ENCODE data around the gene HERC3. TPM values are rescaled to one million over a fixed set of nuclear protein-coding genes. Genes with fewer than 3 reads are reported as not detected.

Gene HERC3
- total and polyA plus RNA-seq, 12 donors, result 3.4 to 40.1 (median 26.5) TPM

- H3K36me3 ChIP-seq (replicated peaks in 1 of 2), result peaks cover 0 to 24% of the 10 kb centered on the region in 2 donors
- peak in 3 of 7 donors; percentile 15 to 68 (median 20) for DNase-seq
- H3K27me3 ChIP-seq, result no peaks in the 10 kb centered on the region
- 42 to 65% (median 44%) methylated on average over 14 of the region's 14 CpGs for WGBS, 4 donors
- H3K9me3 ChIP-seq (replicated peaks in 1 of 3), result no peaks in the 10 kb centered on the region
- TF ChIP-seq POLR2A (IDR thresholded peaks at IDR 0.05), result no peak
- no peak for TF ChIP-seq CTCF (IDR thresholded peaks at IDR 0.05)
- no peak overlapping the region for H3K4me3 ChIP-seq
- peak overlapping the region in 2 of 5 donors; percentile 41 to 47 for H3K27ac ChIP-seq
- peaks cover 26 to 38% of the 10 kb centered on the region in 2 donors for H3K4me1 ChIP-seq (replicated peaks in 1 of 2)
- intact Hi-C loops (cut with DNase I), result no loop called here
These were observed 145.1 kb downstream of the HERC3 start for GRCh38 chr4:88737307-88737941.

GRCh38 chr4:88738180-88738579 is 145.9 kb downstream of the HERC3 start:
- 84 to 89% (median 89%) methylated on average over 4 of the region's 4 CpGs for WGBS, 4 donors

GRCh38 chr4:88742561-88742960 is 150.3 kb downstream of the HERC3 start:
- 62 to 77% (median 65%) methylated on average over 2 of the region's 2 CpGs for WGBS, 4 donors
- intact Hi-C loops (cut with DNase I), result no loop called here
- TF ChIP-seq CTCF (IDR thresholded peaks at IDR 0.05), result no peak
- TF ChIP-seq POLR2A (IDR thresholded peaks at IDR 0.05), result no peak
- H3K4me3 ChIP-seq, result no peak overlapping the region
- H3K9me3 ChIP-seq (replicated peaks in 1 of 3), result no peaks in the 10 kb centered on the region
- H3K27ac ChIP-seq, result no peak overlapping the region
- no peaks in the 10 kb centered on the region for H3K27me3 ChIP-seq
- H3K36me3 ChIP-seq (replicated peaks in 1 of 2), result peaks cover 0 to 28% of the 10 kb centered on the region in 2 donors
- H3K4me1 ChIP-seq (replicated peaks in 1 of 2), result peaks cover 20 to 22% of the 10 kb centered on the region in 2 donors
- no peak for DNase-seq

More at GRCh38 chr4:88738180-88738579, 145.9 kb downstream of the HERC3 start:
- Histone ChIP-seq H3K27ac (peak overlapping the region in 2 of 5 donors; percentile 41 to 47), H3K36me3 (replicated peaks in 1 of 2) (peaks cover 0 to 24% of the 10 kb centered on the region in 2 donors), H3K4me1 (replicated peaks in 1 of 2) (peaks cover 26 to 38% of the 10 kb centered on the region in 2 donors), H3K27me3 (no peaks in the 10 kb centered on the region), H3K4me3 (no peak overlapping the region), H3K9me3 (replicated peaks in 1 of 3) (no peaks in the 10 kb centered on the region)
- TF ChIP-seq POLR2A (IDR thresholded peaks at IDR 0.05) (no peak), CTCF (IDR thresholded peaks at IDR 0.05) (no peak)
- no peak for DNase-seq
- intact Hi-C loops (cut with DNase I), result no loop called here

GRCh38 chr4:88743696-88744095 is 151.4 kb downstream of the HERC3 start:
- H3K9me3 ChIP-seq (replicated peaks in 1 of 3), result no peaks in the 10 kb centered on the region
- no peak overlapping the region for H3K4me3 ChIP-seq
- intact Hi-C loops (cut with DNase I), result no loop called here
- 95 to 98% (median 96%) methylated on average over 3 of the region's 3 CpGs for WGBS, 4 donors
- DNase-seq, result no peak
- no peak for TF ChIP-seq POLR2A (IDR thresholded peaks at IDR 0.05)
- peaks cover 14 to 18% of the 10 kb centered on the region in 2 donors for H3K4me1 ChIP-seq (replicated peaks in 1 of 2)
- H3K27ac ChIP-seq, result no peak overlapping the region
- H3K27me3 ChIP-seq, result no peaks in the 10 kb centered on the region
- H3K36me3 ChIP-seq (replicated peaks in 1 of 2), result peaks cover 0 to 34% of the 10 kb centered on the region in 2 donors

GRCh38 chr4:88744609-88745008 is 152.3 kb downstream of the HERC3 start:
- H3K27me3 ChIP-seq, result no peaks in the 10 kb centered on the region
- H3K27ac ChIP-seq, result peak overlapping the region in 2 of 5 donors; percentile 51 to 61
- no peaks in the 10 kb centered on the region for H3K9me3 ChIP-seq (replicated peaks in 1 of 3)
- TF ChIP-seq CTCF (IDR thresholded peaks at IDR 0.05) (no peak), POLR2A (IDR thresholded peaks at IDR 0.05) (no peak)
- intact Hi-C loops (cut with DNase I), result no loop called here
- no peak for DNase-seq
- H3K36me3 ChIP-seq (replicated peaks in 1 of 2), result peaks cover 0 to 40% of the 10 kb centered on the region in 2 donors
- peaks cover 14 to 18% of the 10 kb centered on the region in 2 donors for H3K4me1 ChIP-seq (replicated peaks in 1 of 2)
- H3K4me3 ChIP-seq, result no peak overlapping the region
- WGBS, 4 donors, result 80 to 92% (median 86%) methylated on average over 3 of the region's 3 CpGs
